ENCODE data around the gene TCF4.

The TCF4 gene

DNA sequence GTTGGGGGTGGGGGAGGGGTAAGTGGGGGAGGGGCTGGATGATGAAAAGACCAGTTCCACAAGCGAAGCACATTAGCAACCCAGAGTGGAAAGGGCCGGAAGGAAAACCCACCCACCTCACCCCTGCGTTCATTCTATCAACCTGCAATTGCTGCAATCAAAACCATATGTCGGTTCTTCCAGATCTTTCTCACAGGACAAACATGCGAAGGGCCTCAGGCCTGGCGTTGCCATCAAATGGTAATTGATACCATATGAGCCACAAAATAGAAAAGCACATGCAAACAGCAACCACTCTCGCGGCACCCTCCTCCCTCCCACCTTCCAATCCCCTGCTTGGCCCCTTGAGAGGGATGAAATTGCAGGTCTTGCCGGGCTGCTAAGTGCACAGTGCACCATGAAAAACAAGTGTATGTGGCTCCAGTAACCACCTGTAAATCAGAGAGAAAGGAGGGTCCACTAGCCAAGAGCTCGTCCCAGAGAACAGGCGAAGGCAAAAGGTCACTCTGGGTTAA lies 287.5 kb downstream of the TCF4 start (continued):
- TF ChIP-seq, protein P1, sequence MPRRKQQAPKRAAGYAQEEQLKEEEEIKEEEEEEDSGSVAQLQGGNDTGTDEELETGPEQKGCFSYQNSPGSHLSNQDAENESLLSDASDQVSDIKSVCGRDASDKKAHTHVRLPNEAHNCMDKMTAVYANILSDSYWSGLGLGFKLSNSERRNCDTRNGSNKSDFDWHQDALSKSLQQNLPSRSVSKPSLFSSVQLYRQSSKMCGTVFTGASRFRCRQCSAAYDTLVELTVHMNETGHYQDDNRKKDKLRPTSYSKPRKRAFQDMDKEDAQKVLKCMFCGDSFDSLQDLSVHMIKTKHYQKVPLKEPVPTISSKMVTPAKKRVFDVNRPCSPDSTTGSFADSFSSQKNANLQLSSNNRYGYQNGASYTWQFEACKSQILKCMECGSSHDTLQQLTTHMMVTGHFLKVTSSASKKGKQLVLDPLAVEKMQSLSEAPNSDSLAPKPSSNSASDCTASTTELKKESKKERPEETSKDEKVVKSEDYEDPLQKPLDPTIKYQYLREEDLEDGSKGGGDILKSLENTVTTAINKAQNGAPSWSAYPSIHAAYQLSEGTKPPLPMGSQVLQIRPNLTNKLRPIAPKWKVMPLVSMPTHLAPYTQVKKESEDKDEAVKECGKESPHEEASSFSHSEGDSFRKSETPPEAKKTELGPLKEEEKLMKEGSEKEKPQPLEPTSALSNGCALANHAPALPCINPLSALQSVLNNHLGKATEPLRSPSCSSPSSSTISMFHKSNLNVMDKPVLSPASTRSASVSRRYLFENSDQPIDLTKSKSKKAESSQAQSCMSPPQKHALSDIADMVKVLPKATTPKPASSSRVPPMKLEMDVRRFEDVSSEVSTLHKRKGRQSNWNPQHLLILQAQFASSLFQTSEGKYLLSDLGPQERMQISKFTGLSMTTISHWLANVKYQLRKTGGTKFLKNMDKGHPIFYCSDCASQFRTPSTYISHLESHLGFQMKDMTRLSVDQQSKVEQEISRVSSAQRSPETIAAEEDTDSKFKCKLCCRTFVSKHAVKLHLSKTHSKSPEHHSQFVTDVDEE (CRISPR knock-in tag; IDR thresholded peaks at IDR 0.05) = 0 out of 2 replicates have a peak, but pooled peaks have one; percentile 66
- TF ChIP-seq, protein P2, sequence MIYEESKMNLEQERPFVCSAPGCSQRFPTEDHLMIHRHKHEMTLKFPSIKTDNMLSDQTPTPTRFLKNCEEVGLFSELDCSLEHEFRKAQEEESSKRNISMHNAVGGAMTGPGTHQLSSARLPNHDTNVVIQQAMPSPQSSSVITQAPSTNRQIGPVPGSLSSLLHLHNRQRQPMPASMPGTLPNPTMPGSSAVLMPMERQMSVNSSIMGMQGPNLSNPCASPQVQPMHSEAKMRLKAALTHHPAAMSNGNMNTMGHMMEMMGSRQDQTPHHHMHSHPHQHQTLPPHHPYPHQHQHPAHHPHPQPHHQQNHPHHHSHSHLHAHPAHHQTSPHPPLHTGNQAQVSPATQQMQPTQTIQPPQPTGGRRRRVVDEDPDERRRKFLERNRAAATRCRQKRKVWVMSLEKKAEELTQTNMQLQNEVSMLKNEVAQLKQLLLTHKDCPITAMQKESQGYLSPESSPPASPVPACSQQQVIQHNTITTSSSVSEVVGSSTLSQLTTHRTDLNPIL (CRISPR knock-in tag; IDR thresholded peaks at IDR 0.05; ENCODE audit: low read depth) = no peak; the same call in 1 of the 2 replicates

DNA sequence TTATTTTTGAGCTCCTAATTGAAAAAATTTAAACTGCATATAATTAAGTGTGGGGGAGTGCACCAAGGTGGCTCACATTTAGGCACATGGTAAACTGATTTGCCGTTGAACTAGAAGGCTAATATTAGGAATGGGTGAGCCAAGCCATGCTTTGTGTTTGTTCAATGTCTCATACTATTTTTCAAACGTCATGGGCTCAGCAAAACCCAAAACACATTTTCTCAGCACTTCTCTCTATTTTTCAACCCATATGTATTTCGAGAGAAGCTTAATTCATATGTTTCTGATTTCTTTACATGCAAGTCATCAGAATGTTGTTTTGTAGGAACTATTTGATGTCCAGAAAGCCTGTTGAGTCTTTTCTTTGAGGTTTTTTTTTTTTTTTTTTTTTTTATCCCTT lies 291.2 kb downstream of the TCF4 start:
- no peak for ATAC-seq
- no peak for TF ChIP-seq ESRRG (CRISPR knock-in tag; IDR thresholded peaks at IDR 0.05)
- TF ChIP-seq PPARA (CRISPR knock-in tag; IDR thresholded peaks at IDR 0.05; ENCODE audit: borderline replicate concordance) = no peak
- TF ChIP-seq, protein P1 (CRISPR knock-in tag; IDR thresholded peaks at IDR 0.05) = no peak
- TF ChIP-seq RARB (CRISPR knock-in tag; IDR thresholded peaks at IDR 0.05) = no peak
- TF ChIP-seq, protein P3, sequence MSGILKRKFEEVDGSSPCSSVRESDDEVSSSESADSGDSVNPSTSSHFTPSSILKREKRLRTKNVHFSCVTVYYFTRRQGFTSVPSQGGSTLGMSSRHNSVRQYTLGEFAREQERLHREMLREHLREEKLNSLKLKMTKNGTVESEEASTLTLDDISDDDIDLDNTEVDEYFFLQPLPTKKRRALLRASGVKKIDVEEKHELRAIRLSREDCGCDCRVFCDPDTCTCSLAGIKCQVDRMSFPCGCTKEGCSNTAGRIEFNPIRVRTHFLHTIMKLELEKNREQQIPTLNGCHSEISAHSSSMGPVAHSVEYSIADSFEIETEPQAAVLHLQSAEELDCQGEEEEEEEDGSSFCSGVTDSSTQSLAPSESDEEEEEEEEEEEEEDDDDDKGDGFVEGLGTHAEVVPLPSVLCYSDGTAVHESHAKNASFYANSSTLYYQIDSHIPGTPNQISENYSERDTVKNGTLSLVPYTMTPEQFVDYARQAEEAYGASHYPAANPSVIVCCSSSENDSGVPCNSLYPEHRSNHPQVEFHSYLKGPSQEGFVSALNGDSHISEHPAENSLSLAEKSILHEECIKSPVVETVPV (CRISPR knock-in tag; IDR thresholded peaks at IDR 0.05) = no peak
- TF ChIP-seq ZNF8 (CRISPR knock-in tag; IDR thresholded peaks at IDR 0.05) = no peak
- no peak for TF ChIP-seq ZFP3 (CRISPR knock-in tag; IDR thresholded peaks at IDR 0.05)
- TF ChIP-seq ISL1 (CRISPR knock-in tag; IDR thresholded peaks at IDR 0.05) = no peak
- TF ChIP-seq, protein P4, sequence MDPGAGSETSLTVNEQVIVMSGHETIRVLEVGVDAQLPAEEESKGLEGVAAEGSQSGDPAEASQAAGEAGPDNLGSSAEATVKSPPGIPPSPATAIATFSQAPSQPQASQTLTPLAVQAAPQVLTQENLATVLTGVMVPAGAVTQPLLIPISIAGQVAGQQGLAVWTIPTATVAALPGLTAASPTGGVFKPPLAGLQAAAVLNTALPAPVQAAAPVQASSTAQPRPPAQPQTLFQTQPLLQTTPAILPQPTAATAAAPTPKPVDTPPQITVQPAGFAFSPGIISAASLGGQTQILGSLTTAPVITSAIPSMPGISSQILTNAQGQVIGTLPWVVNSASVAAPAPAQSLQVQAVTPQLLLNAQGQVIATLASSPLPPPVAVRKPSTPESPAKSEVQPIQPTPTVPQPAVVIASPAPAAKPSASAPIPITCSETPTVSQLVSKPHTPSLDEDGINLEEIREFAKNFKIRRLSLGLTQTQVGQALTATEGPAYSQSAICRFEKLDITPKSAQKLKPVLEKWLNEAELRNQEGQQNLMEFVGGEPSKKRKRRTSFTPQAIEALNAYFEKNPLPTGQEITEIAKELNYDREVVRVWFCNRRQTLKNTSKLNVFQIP (CRISPR knock-in tag; IDR thresholded peaks at IDR 0.05; ENCODE audit: borderline replicate concordance, low read depth) = no peak
- TF ChIP-seq ZC3H10 (CRISPR knock-in tag; IDR thresholded peaks at IDR 0.05) = no peak

DNA sequence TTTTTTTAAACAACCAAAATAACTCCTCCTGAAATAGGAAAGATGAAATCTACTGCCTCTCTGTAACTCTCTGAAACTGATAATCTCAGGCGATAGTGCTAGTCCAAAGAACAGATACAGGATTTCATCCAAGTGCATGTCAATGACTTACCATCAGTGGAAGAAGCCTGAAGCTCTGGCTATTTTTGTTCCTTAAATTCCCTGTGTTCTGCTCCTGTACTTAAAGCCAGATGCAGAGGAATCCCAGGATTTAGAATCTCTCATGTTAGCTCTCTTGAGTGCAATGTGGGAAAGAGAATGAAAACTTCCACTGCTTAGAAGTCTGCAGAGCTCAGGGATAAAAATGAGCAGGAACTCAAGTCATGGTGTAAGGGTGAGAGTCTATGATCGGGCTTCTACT lies 291.9 kb downstream of the TCF4 start:
- no peak for ATAC-seq
- no peak for TF ChIP-seq ZC3H10 (CRISPR knock-in tag; IDR thresholded peaks at IDR 0.05)
- TF ChIP-seq ZNF8 (CRISPR knock-in tag; IDR thresholded peaks at IDR 0.05) = no peak
- no peak for TF ChIP-seq ZNF565 (CRISPR knock-in tag; conservative IDR thresholded peaks at IDR 0.05; ENCODE audit: low read depth)
- TF ChIP-seq ZNF70 (CRISPR knock-in tag; IDR thresholded peaks at IDR 0.05) = no peak
- TF ChIP-seq PPARA (CRISPR knock-in tag; IDR thresholded peaks at IDR 0.05; ENCODE audit: borderline replicate concordance) = no peak
- no peak for TF ChIP-seq TCF4 (CRISPR knock-in tag; IDR thresholded peaks at IDR 0.05; ENCODE audit: borderline replicate concordance)
- TF ChIP-seq BACH2 (CRISPR knock-in tag; IDR thresholded peaks at IDR 0.05; ENCODE audit: borderline replicate concordance) = no peak

DNA sequence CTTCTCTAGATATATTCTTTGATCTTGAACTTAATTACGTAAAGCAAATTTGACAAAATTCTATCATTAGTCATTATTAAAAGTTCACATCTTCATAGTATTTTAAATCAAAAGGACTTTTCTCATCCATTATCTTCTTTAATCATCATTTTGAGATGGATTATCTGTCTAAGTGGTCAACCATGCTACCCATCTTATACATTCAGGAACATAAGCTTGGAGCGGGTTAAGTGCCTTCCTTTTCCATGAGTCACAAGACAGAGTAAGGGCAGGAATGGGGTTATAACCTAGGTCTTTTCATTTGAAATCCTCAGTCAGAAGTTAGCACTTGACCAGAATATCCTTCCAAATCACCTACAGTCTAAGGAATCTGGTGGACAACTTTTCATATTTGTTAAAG lies 297.1 kb downstream of the TCF4 start:
- peak; percentile 86 for ATAC-seq
- TF ChIP-seq CSDC2 (CRISPR knock-in tag; IDR thresholded peaks at IDR 0.05) (no peak), PPARA (CRISPR knock-in tag; IDR thresholded peaks at IDR 0.05; ENCODE audit: borderline replicate concordance) (no peak), ZFP3 (CRISPR knock-in tag; IDR thresholded peaks at IDR 0.05) (peak; percentile 12; the same call in 1 of the 2 replicates), TOX (CRISPR knock-in tag; IDR thresholded peaks at IDR 0.05; ENCODE audit: borderline replicate concordance) (peak; percentile 53; the same call in 1 of the 2 replicates), ZNF70 (CRISPR knock-in tag; IDR thresholded peaks at IDR 0.05) (no peak), RARB (CRISPR knock-in tag; IDR thresholded peaks at IDR 0.05) (no peak), ISL1 (CRISPR knock-in tag; IDR thresholded peaks at IDR 0.05) (peak; percentile 97), OSR1 (CRISPR knock-in tag; IDR thresholded peaks at IDR 0.05) (no peak), ZNF8 (CRISPR knock-in tag; IDR thresholded peaks at IDR 0.05) (no peak), ZNF565 (CRISPR knock-in tag; conservative IDR thresholded peaks at IDR 0.05; ENCODE audit: low read depth) (no peak), BACH2 (CRISPR knock-in tag; IDR thresholded peaks at IDR 0.05; ENCODE audit: borderline replicate concordance) (no peak)
- TF ChIP-seq, protein P1 (CRISPR knock-in tag; IDR thresholded peaks at IDR 0.05) = no peak
- TF ChIP-seq, protein P5, sequence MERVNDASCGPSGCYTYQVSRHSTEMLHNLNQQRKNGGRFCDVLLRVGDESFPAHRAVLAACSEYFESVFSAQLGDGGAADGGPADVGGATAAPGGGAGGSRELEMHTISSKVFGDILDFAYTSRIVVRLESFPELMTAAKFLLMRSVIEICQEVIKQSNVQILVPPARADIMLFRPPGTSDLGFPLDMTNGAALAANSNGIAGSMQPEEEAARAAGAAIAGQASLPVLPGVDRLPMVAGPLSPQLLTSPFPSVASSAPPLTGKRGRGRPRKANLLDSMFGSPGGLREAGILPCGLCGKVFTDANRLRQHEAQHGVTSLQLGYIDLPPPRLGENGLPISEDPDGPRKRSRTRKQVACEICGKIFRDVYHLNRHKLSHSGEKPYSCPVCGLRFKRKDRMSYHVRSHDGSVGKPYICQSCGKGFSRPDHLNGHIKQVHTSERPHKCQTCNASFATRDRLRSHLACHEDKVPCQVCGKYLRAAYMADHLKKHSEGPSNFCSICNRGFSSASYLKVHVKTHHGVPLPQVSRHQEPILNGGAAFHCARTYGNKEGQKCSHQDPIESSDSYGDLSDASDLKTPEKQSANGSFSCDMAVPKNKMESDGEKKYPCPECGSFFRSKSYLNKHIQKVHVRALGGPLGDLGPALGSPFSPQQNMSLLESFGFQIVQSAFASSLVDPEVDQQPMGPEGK (CRISPR knock-in tag; IDR thresholded peaks at IDR 0.05; ENCODE audit: borderline replicate concordance) = 0 out of 2 replicates have a peak, but pooled peaks have one; percentile 79

All from SK-N-SH treated with all-trans-retinoic acid at 6 μM for 48 hours (cell line).